Neural cell (in vitro differentiated cells): Measurements from ENCODE around the gene CACNA1D.

Experiments
- CTCF ChIP-seq: fragments of 450-650 bp; IDR thresholded peaks from 2 replicates; pipeline ENCODE4 v1.5.1; 2014; ENCODE audit warnings: antibody characterized with exemption, mild to moderate bottlenecking, moderate library complexity; ENCODE audit not compliant: poor library complexity, severe bottlenecking
- EP300 ChIP-seq: fragments of 450-650 bp; conservative IDR thresholded peaks from 2 replicates; pipeline ENCODE4 v1.6.1; 2014; ENCODE audit warnings: antibody characterized with exemption, mild to moderate bottlenecking, moderate library complexity; ENCODE audit not compliant: poor library complexity, severe bottlenecking
- EZH2 ChIP-seq: fragments of 200-600, 300-800 bp; shearing (Covaris generic), sonication (generic); IDR thresholded peaks from 2 replicates; pipeline ENCODE4 v1.6.1; 2014; ENCODE audit warnings: antibody characterized with exemption, low read length, borderline replicate concordance, mild to moderate bottlenecking; ENCODE audit not compliant: insufficient read depth, poor library complexity, severe bottlenecking
- MXI1 ChIP-seq: fragments of 450-650 bp; conservative IDR thresholded peaks from 2 replicates; pipeline ENCODE4 v1.6.1; 2014; ENCODE audit warnings: antibody characterized with exemption, mild to moderate bottlenecking; ENCODE audit not compliant: poor library complexity, severe bottlenecking
- POLR2AphosphoS5 ChIP-seq: IDR thresholded peaks from 2 replicates; pipeline ENCODE4 v1.6.1; 2012
- RAD21 ChIP-seq: fragments of 450-650 bp; conservative IDR thresholded peaks from 2 replicates; pipeline ENCODE4 v1.6.1; 2014; ENCODE audit warnings: antibody characterized with exemption, mild to moderate bottlenecking, moderate library complexity
- REST ChIP-seq: IDR thresholded peaks from 2 replicates; pipeline ENCODE4 v1.6.1; 2012; ENCODE audit warnings: borderline replicate concordance
- SMC3 ChIP-seq: fragments of 450-650 bp; conservative IDR thresholded peaks from 2 replicates; pipeline ENCODE4 v1.6.1; 2014; ENCODE audit warnings: antibody characterized with exemption, mild to moderate bottlenecking, moderate library complexity; ENCODE audit not compliant: poor library complexity
- TAF1 ChIP-seq: IDR thresholded peaks from 2 replicates; pipeline ENCODE4 v1.6.1; 2012; ENCODE audit warnings: low read depth

- TF ChIP-seq CTCF (no peak), RAD21 (no peak), REST (no peak), TAF1 (no peak), EZH2 (no peak), POLR2AphosphoS5 (no peak), EP300 (no peak), MXI1 (no peak), SMC3 (no peak)
Measured at GRCh38 chr3:53570709-53571108, 76.3 kb downstream of the CACNA1D start.
